Nephron progenitor cell (in vitro differentiated cells): ENCODE results near the gene PKHD1.

ENCODE experiments used
- DNase-seq: peaks from one replicate; pipeline ENCODE4 v3.0.0; 2021
- H3K27ac Mint-ChIP-seq: 2 replicates; pipeline ENCODE4 v1.8.0; 2021; ENCODE audit warnings: mild to moderate bottlenecking, moderate library complexity, mixed read lengths
- H3K27me3 Mint-ChIP-seq: 2 replicates; pipeline ENCODE4 v1.8.0; 2021; ENCODE audit warnings: mild to moderate bottlenecking, low read depth, mixed read lengths; ENCODE audit not compliant: poor library complexity
- H3K36me3 Mint-ChIP-seq: 2 replicates; pipeline ENCODE4 v1.8.0; 2021; ENCODE audit warnings: low read depth, mixed read lengths
- H3K4me1 Mint-ChIP-seq: 2 replicates; pipeline ENCODE4 v1.8.0; 2021; ENCODE audit warnings: mixed read lengths
- H3K4me3 Mint-ChIP-seq: 2 replicates; pipeline ENCODE4 v1.8.0; 2021; ENCODE audit warnings: mild to moderate bottlenecking, moderate library complexity, mixed read lengths
- H3K9me3 Mint-ChIP-seq: 2 replicates; pipeline ENCODE4 v1.8.0; 2021; ENCODE audit warnings: mild to moderate bottlenecking, moderate library complexity, mixed read lengths
- CTCF ChIP-seq: fragments of 200-600 bp; sonication (generic); IDR thresholded peaks from 2 replicates; pipeline ENCODE4 v1.5.0; 2021; ENCODE audit warnings: antibody characterized with exemption

The PKHD1 gene

GRCh38 chr6:51865996-51866395 is 221.4 kb downstream of the PKHD1 start:
- Mint-ChIP-seq H3K27me3 (no peaks in the 10 kb centered on the region), H3K4me3 (no peak overlapping the region), H3K4me1 (no peaks in the 10 kb centered on the region), H3K9me3 (no peaks in the 10 kb centered on the region), H3K27ac (no peak overlapping the region), H3K36me3 (no peaks in the 10 kb centered on the region)
- DNase-seq = no peak
- TF ChIP-seq CTCF = no peak

- TF ChIP-seq CTCF = no peak
- Mint-ChIP-seq H3K4me3 (no peak overlapping the region), H3K27ac (no peak overlapping the region), H3K4me1 (no peaks in the 10 kb centered on the region), H3K27me3 (no peaks in the 10 kb centered on the region), H3K9me3 (no peaks in the 10 kb centered on the region), H3K36me3 (no peaks in the 10 kb centered on the region)
- no peak for DNase-seq
Observed at GRCh38 chr6:51865176-51865575, 222.2 kb downstream of the PKHD1 start.

GRCh38 chr6:51857134-51857533 is 230.3 kb downstream of the PKHD1 start:
- no peak for DNase-seq
- no peaks in the 10 kb centered on the region for H3K36me3 Mint-ChIP-seq
- no peak for TF ChIP-seq CTCF
- peaks cover 24% of the 10 kb centered on the region for H3K9me3 Mint-ChIP-seq
- no peak overlapping the region for H3K27ac Mint-ChIP-seq
- H3K27me3 Mint-ChIP-seq = no peaks in the 10 kb centered on the region
- no peak overlapping the region for H3K4me3 Mint-ChIP-seq
- peaks cover 6% of the 10 kb centered on the region for H3K4me1 Mint-ChIP-seq

GRCh38 chr6:51856508-51856907 is 230.9 kb downstream of the PKHD1 start:
- Mint-ChIP-seq H3K36me3 (peaks cover 3% of the 10 kb centered on the region), H3K4me3 (no peak overlapping the region), H3K4me1 (peaks cover 6% of the 10 kb centered on the region), H3K27me3 (no peaks in the 10 kb centered on the region), H3K27ac (no peak overlapping the region), H3K9me3 (peaks cover 30% of the 10 kb centered on the region)
- no peak for DNase-seq
- TF ChIP-seq CTCF = no peak

GRCh38 chr6:51855310-51856082 is 231.9 kb downstream of the PKHD1 start:
- H3K27ac Mint-ChIP-seq = no peak overlapping the region
- peaks cover 6% of the 10 kb centered on the region for H3K4me1 Mint-ChIP-seq
- no peaks in the 10 kb centered on the region for H3K27me3 Mint-ChIP-seq
- DNase-seq = peak; percentile 30
- peak; percentile 78 for TF ChIP-seq CTCF
- no peak overlapping the region for H3K4me3 Mint-ChIP-seq
- H3K9me3 Mint-ChIP-seq = peaks cover 40% of the 10 kb centered on the region
- H3K36me3 Mint-ChIP-seq = peaks cover 5% of the 10 kb centered on the region

- H3K9me3 Mint-ChIP-seq = peaks cover 46% of the 10 kb centered on the region
- peaks cover 9% of the 10 kb centered on the region for H3K36me3 Mint-ChIP-seq
- no peak overlapping the region for H3K27ac Mint-ChIP-seq
- no peaks in the 10 kb centered on the region for H3K27me3 Mint-ChIP-seq
- TF ChIP-seq CTCF = no peak
- H3K4me3 Mint-ChIP-seq = no peak overlapping the region
- H3K4me1 Mint-ChIP-seq = peaks cover 6% of the 10 kb centered on the region
- DNase-seq = peak; percentile 3
Observed at GRCh38 chr6:51854876-51855275, 232.5 kb downstream of the PKHD1 start.
